Endothelial cell of umbilical vein (primary cell): ENCODE data around the gene PHTF1. TPM values are rescaled to one million over a fixed set of nuclear protein-coding genes. Genes with fewer than 3 reads are reported as not detected.

Source experiments
- BruUV-seq: library from RNA; stranded (reverse); fragments of 400-500 nt; replicated peaks from 2 replicates; lab custom pipeline; 2021; lab: Mats Ljungman, UMichigan
- CTCF ChIA-PET: fragments of 300-600, 350-600 bp; sonication (Branson Sonifier 250); formaldehyde crosslinking; loops from one replicate; lab custom pipeline; 2021; ENCODE audit warnings: antibody characterized with exemption, inconsistent platforms; lab: Charles Lee
- POLR2A ChIA-PET: fragments of 300-600, 350-600 bp; sonication (Branson Sonifier 250); formaldehyde crosslinking; loops from one replicate; lab custom pipeline; 2021; ENCODE audit warnings: antibody characterized with exemption, inconsistent platforms; lab: Charles Lee
- DNase-seq: peaks from one replicate; pipeline ENCODE4 v3.0.0-alpha.2; 2011; ENCODE audit warnings: low read depth, low spot score
- FAIRE-seq: peaks from 2 replicates; lab custom pipeline; 2011; peaks lifted over from hg19 to GRCh38; lab: Jason Lieb, UNC
- H2AFZ ChIP-seq: 2 replicates; pipeline ENCODE4 v1.6.0; 2012; ENCODE audit warnings: low read depth, low read length, control low read depth, inconsistent platforms
- H3K27ac ChIP-seq: 2 replicates; pipeline ENCODE4 v1.5.1; 2011; ENCODE audit warnings: low read depth, mild to moderate bottlenecking, control low read depth, low read length, moderate library complexity; ENCODE audit not compliant: insufficient read depth
- H3K27me3 ChIP-seq, 2 experiments: 2 replicates each; pipeline versions ENCODE4 v1.6.0 to v1.6.1; 2011; ENCODE audit warnings: low read length in 2 of 2, mixed read lengths in 1 of 2; ENCODE audit not compliant: control insufficient read depth in 2 of 2, insufficient read depth in 2 of 2
- H3K36me3 ChIP-seq, 2 experiments: 2 replicates in 1 of 2; 3 replicates in 1 of 2; pipeline ENCODE4 v1.5.1; 2011; ENCODE audit warnings: low read length in 2 of 2, mild to moderate bottlenecking in 1 of 2, moderate library complexity in 1 of 2; ENCODE audit not compliant: control insufficient read depth in 2 of 2, insufficient read depth in 2 of 2; ENCODE audit errors: extremely low read depth in 1 of 2
- H3K4me1 ChIP-seq: 3 replicates; pipeline ENCODE4 v1.5.1; 2011; ENCODE audit warnings: mild to moderate bottlenecking, low read length; ENCODE audit not compliant: control insufficient read depth, insufficient read depth; ENCODE audit errors: extremely low read depth
- H3K4me2 ChIP-seq: 2 replicates; pipeline ENCODE4 v1.6.1; 2011; ENCODE audit warnings: low read length, control low read depth, mixed read lengths; ENCODE audit not compliant: insufficient read depth
- H3K4me3 ChIP-seq, 3 experiments: fragments of 200-600 bp in 1 of 3; sonication (generic), shearing (Covaris generic) in 1 of 3; replicated peaks in 1 of 3; 2 replicates each; pipeline ENCODE4 v1.5.1; 2011 to 2016; ENCODE audit warnings: control low read depth in 3 of 3, low read length in 3 of 3, mild to moderate bottlenecking in 2 of 3, inconsistent platforms in 1 of 3, low read depth in 1 of 3, moderate library complexity in 1 of 3; ENCODE audit not compliant: insufficient read depth in 1 of 3
- H3K79me2 ChIP-seq: 2 replicates; pipeline ENCODE4 v1.6.0; 2012; ENCODE audit warnings: low read length, inconsistent platforms; ENCODE audit not compliant: control insufficient read depth, insufficient read depth
- H3K9ac ChIP-seq: replicated peaks from 2 replicates; pipeline ENCODE3; 2011; ENCODE audit warnings: low read length, control low read depth; ENCODE audit not compliant: insufficient read depth; ENCODE audit errors: extremely low read depth
- H3K9me1 ChIP-seq: replicated peaks from 3 replicates; pipeline ENCODE4 v1.6.0; 2011; ENCODE audit warnings: mild to moderate bottlenecking, low read length; ENCODE audit not compliant: control insufficient read depth, insufficient read depth; ENCODE audit errors: extremely low read depth
- H3K9me3 ChIP-seq: replicated peaks from 2 replicates; pipeline ENCODE4 v1.5.1; 2012; ENCODE audit warnings: low read length, inconsistent platforms; ENCODE audit not compliant: control insufficient read depth, insufficient read depth
- H4K20me1 ChIP-seq: replicated peaks from 2 replicates; pipeline ENCODE3; 2011; ENCODE audit warnings: mild to moderate bottlenecking, low read length; ENCODE audit not compliant: control insufficient read depth, insufficient read depth; ENCODE audit errors: extremely low read depth
- EZH2 ChIP-seq: IDR thresholded peaks from 2 replicates; pipeline ENCODE4 v1.6.1; 2012; ENCODE audit warnings: borderline replicate concordance, low read depth, mild to moderate bottlenecking, moderate library complexity, low read length, inconsistent platforms; ENCODE audit not compliant: severe bottlenecking
- FOS ChIP-seq: IDR thresholded peaks from 2 replicates; pipeline ENCODE4 v1.6.1; 2011; ENCODE audit warnings: mild to moderate bottlenecking, low read length, moderate library complexity, borderline replicate concordance; ENCODE audit not compliant: insufficient read depth
- GATA2 ChIP-seq: IDR thresholded peaks from 2 replicates; pipeline ENCODE4 v1.7.0; 2011; ENCODE audit warnings: low read depth, mild to moderate bottlenecking, moderate library complexity, mixed read lengths, low read length; ENCODE audit not compliant: insufficient read length, insufficient read depth
- JUN ChIP-seq: IDR thresholded peaks from 2 replicates; pipeline ENCODE4 v1.6.1; 2011; ENCODE audit warnings: borderline replicate concordance, low read depth; ENCODE audit not compliant: insufficient read length, insufficient read depth
- MYC ChIP-seq: IDR thresholded peaks from one replicate; pipeline ENCODE4 v1.6.1; 2011; ENCODE audit warnings: mild to moderate bottlenecking, low read depth, low read length
- POLR2A ChIP-seq: IDR thresholded peaks from 2 replicates; pipeline ENCODE4 v1.6.1; 2012; ENCODE audit warnings: low read depth, mild to moderate bottlenecking, control low read depth, low read length
- POLR2AphosphoS5 ChIP-seq: IDR thresholded peaks from 2 replicates; pipeline ENCODE4 v1.6.1; 2012; ENCODE audit warnings: low read depth, mild to moderate bottlenecking, control low read depth, low read length, moderate library complexity; ENCODE audit not compliant: insufficient read depth
- dilution Hi-C: fragments of 300-500 bp; cut with MboI; formaldehyde crosslinking; loops from one replicate; pipeline ENCODE4 v1.15.0; 2019; ENCODE audit warnings: low sequenced_read_pairs; ENCODE audit not compliant: extremely low pct_ligation_motif_present
- intact Hi-C: fragments of 100-400 bp; cut with micrococcal nuclease; formaldehyde crosslinking; loops from one replicate; pipeline ENCODE4 v1.10.0; 2022
- polyA plus RNA-seq, 4 experiments: library from polyadenylated mRNA; depleted of rRNA in 3 of 4; stranded (reverse) in 3 of 4; unstranded in 1 of 4; fragments of >200 nt; gene quantifications; 2 replicates each; pipeline versions ENCODE4 v1.2.1 to v1.2.3, GENCODE V29; 2011 to 2012; ENCODE audit warnings: missing spikeins in 1 of 4
- total RNA-seq: library from RNA; stranded (reverse); gene quantifications from 2 replicates; pipeline ENCODE4 v1.2.3, GENCODE V29; 2021
- TF ChIP-seq, protein P1 (sequence below): IDR thresholded peaks from 2 replicates; pipeline ENCODE4 v1.6.1; 2011; ENCODE audit not compliant: insufficient read depth, insufficient read length
- TF ChIP-seq, protein P2 (sequence below), 2 donors: IDR thresholded peaks; 1 replicate in 1 of 2; 2 replicates in 1 of 2; pipeline ENCODE4 v1.5.1; 2011; ENCODE audit warnings: low read length in 2 of 2, mild to moderate bottlenecking in 2 of 2, moderate library complexity in 2 of 2, control low read depth in 1 of 2, inconsistent platforms in 1 of 2, low read depth in 1 of 2; ENCODE audit not compliant: insufficient read depth in 1 of 2; ENCODE audit errors: extremely low read depth in 1 of 2

Gene PHTF1
- total and polyA plus RNA-seq, 2 donors (not counting 3 experiments of a cell fraction or from before 2014, with no cell fraction given): 26.3 to 62.6 TPM

DNA sequence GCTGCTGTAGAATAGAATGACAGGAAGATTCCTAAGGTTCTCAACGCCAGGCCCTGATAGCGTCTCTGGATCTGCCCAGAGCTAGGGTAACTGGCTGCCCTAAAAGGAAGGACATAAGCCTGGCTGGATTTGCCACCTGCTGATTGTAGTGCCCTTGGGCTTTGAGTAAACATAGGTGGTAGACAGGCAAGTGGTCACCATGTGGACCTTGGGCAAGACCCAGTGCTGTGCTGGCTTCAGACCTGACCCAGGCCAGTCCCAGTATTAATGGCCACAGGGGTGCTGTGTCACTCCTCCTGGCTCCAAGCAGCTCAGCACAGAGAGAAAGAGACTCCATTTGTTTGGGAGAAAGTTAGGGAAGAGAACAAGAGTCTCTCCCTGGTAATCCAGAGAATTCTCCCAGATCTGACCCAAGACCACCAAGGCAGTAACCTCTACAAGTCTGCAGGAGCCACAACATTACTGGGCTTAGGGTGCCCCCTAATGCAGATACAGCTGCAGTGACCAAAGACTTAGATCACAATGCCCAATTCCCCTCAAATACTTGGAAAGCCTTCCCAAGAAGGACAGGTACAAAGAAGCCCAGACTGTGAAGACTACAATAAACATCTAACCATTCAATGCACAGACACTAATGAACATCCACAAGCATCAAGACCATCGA is 44.5 kb downstream of the PHTF1 start:
- H3K9me3 ChIP-seq: no peaks in the 10 kb centered on the region
- H3K4me2 ChIP-seq: no peak overlapping the region
- POLR2A ChIA-PET: no interaction called here
- no peaks in the 10 kb centered on the region for H3K9me1 ChIP-seq
- H3K36me3 ChIP-seq: peaks cover 6 to 15% of the 10 kb centered on the region in 2 experiments
- no peaks in the 10 kb centered on the region for H4K20me1 ChIP-seq
- no TSS peak for BruUV-seq
- H3K4me1 ChIP-seq: no peaks in the 10 kb centered on the region
- TF ChIP-seq POLR2AphosphoS5: no peak
- TF ChIP-seq JUN: no peak
- TF ChIP-seq EZH2: no peak
- no peak for TF ChIP-seq POLR2A
- TF ChIP-seq FOS: no peak
- TF ChIP-seq, protein P1, sequence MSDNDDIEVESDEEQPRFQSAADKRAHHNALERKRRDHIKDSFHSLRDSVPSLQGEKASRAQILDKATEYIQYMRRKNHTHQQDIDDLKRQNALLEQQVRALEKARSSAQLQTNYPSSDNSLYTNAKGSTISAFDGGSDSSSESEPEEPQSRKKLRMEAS: no peak
- TF ChIP-seq GATA2: no peak
- FAIRE-seq (no peak), DNase-seq (no peak)
- no peak overlapping the region for H3K9ac ChIP-seq
- dilution Hi-C loops (no loop called here), intact Hi-C loops (no loop called here)
- CTCF ChIA-PET: no interaction called here
- H2AFZ ChIP-seq: no peak overlapping the region
- no peak overlapping the region for H3K27ac ChIP-seq
- no peaks in the 10 kb centered on the region for H3K27me3 ChIP-seq
- no peaks in the 10 kb centered on the region for H3K79me2 ChIP-seq
- no peak overlapping the region for H3K4me3 ChIP-seq

- H3K9me1 ChIP-seq: no peaks in the 10 kb centered on the region
- H3K4me2 ChIP-seq: no peak overlapping the region
- H4K20me1 ChIP-seq: no peaks in the 10 kb centered on the region
- intact Hi-C loops (no loop called here), dilution Hi-C loops (no loop called here)
- no TSS peak for BruUV-seq
- FAIRE-seq (no peak), DNase-seq (peak; percentile 6)
- H3K4me3 ChIP-seq: no peak overlapping the region
- no peaks in the 10 kb centered on the region for H3K79me2 ChIP-seq
- no peak overlapping the region for H2AFZ ChIP-seq
- CTCF ChIA-PET: interaction anchor here (1.3 kb wide), 1 partner anchor 562 kb away, joined by 3 read pairs; no protein-coding TSS in a partner anchor
- H3K27me3 ChIP-seq: no peaks in the 10 kb centered on the region
- POLR2A ChIA-PET: no interaction called here
- TF ChIP-seq POLR2A (no peak), JUN (no peak), GATA2 (no peak), POLR2AphosphoS5 (no peak), FOS (no peak), EZH2 (no peak), MYC (no peak)
- TF ChIP-seq, protein P1: no peak
- TF ChIP-seq, protein P2, sequence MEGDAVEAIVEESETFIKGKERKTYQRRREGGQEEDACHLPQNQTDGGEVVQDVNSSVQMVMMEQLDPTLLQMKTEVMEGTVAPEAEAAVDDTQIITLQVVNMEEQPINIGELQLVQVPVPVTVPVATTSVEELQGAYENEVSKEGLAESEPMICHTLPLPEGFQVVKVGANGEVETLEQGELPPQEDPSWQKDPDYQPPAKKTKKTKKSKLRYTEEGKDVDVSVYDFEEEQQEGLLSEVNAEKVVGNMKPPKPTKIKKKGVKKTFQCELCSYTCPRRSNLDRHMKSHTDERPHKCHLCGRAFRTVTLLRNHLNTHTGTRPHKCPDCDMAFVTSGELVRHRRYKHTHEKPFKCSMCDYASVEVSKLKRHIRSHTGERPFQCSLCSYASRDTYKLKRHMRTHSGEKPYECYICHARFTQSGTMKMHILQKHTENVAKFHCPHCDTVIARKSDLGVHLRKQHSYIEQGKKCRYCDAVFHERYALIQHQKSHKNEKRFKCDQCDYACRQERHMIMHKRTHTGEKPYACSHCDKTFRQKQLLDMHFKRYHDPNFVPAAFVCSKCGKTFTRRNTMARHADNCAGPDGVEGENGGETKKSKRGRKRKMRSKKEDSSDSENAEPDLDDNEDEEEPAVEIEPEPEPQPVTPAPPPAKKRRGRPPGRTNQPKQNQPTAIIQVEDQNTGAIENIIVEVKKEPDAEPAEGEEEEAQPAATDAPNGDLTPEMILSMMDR (IDR thresholded peaks at IDR 0.05; ENCODE audit: extremely low read depth in 1 of 2, insufficient read depth in 1 of 2, low read depth in 1 of 2, low read length in 2 of 2): no peak
- no peaks in the 10 kb centered on the region for H3K4me1 ChIP-seq
- peaks cover 12 to 13% of the 10 kb centered on the region in 2 experiments for H3K36me3 ChIP-seq
- no peak overlapping the region for H3K9ac ChIP-seq
- no peaks in the 10 kb centered on the region for H3K9me3 ChIP-seq
- no peak overlapping the region for H3K27ac ChIP-seq
Measured at GRCh38 chr1:113701429-113701828, 57.9 kb downstream of the PHTF1 start.
